Measurements from ENCODE around the gene PARP1. TPM values are rescaled to one million over a fixed set of nuclear protein-coding genes. Genes with fewer than 3 reads are reported as not detected.
A peak's percentile ranks its signal among the peaks of the same experiment; 100 is the strongest.

The PARP1 gene
- total and polyA plus RNA-seq, 2 donors (not counting 1 experiment from before 2014, with no cell fraction given): 61.7 to 78.4 TPM

GRCh38 chr1:226404063-226404903, 3.6 kb downstream of the PARP1 start:
- Histone ChIP-seq H3K79me2 (ENCODE audit: control insufficient read depth, insufficient read depth, low read length) (peaks cover 54% of the 10 kb centered on the region), H3K4me2 (ENCODE audit: extremely low read depth, insufficient read depth, low read length) (no peak overlapping the region), H3K27ac (ENCODE audit: insufficient read depth, low read length) (no peak overlapping the region), H3K9ac (ENCODE audit: insufficient read depth, low read length) (no peak overlapping the region), H3K36me3 (ENCODE audit: control insufficient read depth, insufficient read depth, low read length) (peaks cover 5% of the 10 kb centered on the region), H4K20me1 (ENCODE audit: control insufficient read depth, extremely low read depth, insufficient read depth, low read length) (peaks cover 2% of the 10 kb centered on the region), H3K4me1 (ENCODE audit: control insufficient read depth, extremely low read depth, insufficient read depth, low read length) (peaks cover 14% of the 10 kb centered on the region), H3K4me3 (replicated peaks in 1 of 4; ENCODE audit: control extremely low read depth in 1 of 4, insufficient read depth in 1 of 4, low read depth in 3 of 4, low read length in 4 of 4) (no peak overlapping the region), H2AFZ (ENCODE audit: low read length) (no peak overlapping the region), H3K27me3 (ENCODE audit: control insufficient read depth, insufficient read depth, low read length) (no peaks in the 10 kb centered on the region), H3K9me3 (ENCODE audit: control insufficient read depth, insufficient read depth, low read depth, low read length) (no peaks in the 10 kb centered on the region)
- no peak for TF ChIP-seq CTCF (conservative IDR thresholded peaks at IDR 0.05 in 1 of 2, IDR thresholded peaks at IDR 0.05 in 1 of 2; ENCODE audit: low read depth in 1 of 2, low read length in 2 of 2)
- no peak for TF ChIP-seq EZH2 (IDR thresholded peaks at IDR 0.05; ENCODE audit: low read length, missing control alignments)
- DNase-seq (ENCODE audit: low read depth in 2 of 2): peak; percentile 28 to 36

- Histone ChIP-seq H3K4me1 (ENCODE audit: control insufficient read depth, extremely low read depth, insufficient read depth, low read length) (peaks cover 14% of the 10 kb centered on the region), H3K9ac (ENCODE audit: insufficient read depth, low read length) (no peak overlapping the region), H3K36me3 (ENCODE audit: control insufficient read depth, insufficient read depth, low read length) (peaks cover 5% of the 10 kb centered on the region), H3K27ac (ENCODE audit: insufficient read depth, low read length) (no peak overlapping the region), H3K9me3 (ENCODE audit: control insufficient read depth, insufficient read depth, low read depth, low read length) (no peaks in the 10 kb centered on the region), H3K4me3 (replicated peaks in 1 of 4; ENCODE audit: control extremely low read depth in 1 of 4, insufficient read depth in 1 of 4, low read depth in 3 of 4, low read length in 4 of 4) (no peak overlapping the region), H3K27me3 (ENCODE audit: control insufficient read depth, insufficient read depth, low read length) (no peaks in the 10 kb centered on the region), H3K4me2 (ENCODE audit: extremely low read depth, insufficient read depth, low read length) (no peak overlapping the region), H4K20me1 (ENCODE audit: control insufficient read depth, extremely low read depth, insufficient read depth, low read length) (peaks cover 2% of the 10 kb centered on the region), H3K79me2 (ENCODE audit: control insufficient read depth, insufficient read depth, low read length) (peaks cover 54% of the 10 kb centered on the region), H2AFZ (ENCODE audit: low read length) (no peak overlapping the region)
- TF ChIP-seq EZH2 (IDR thresholded peaks at IDR 0.05; ENCODE audit: low read length, missing control alignments) (no peak), CTCF (conservative IDR thresholded peaks at IDR 0.05 in 1 of 2, IDR thresholded peaks at IDR 0.05 in 1 of 2; ENCODE audit: low read depth in 1 of 2, low read length in 2 of 2) (peak; percentile 25 to 43)
- peak in 1 of 2 donors; percentile 23 for DNase-seq (ENCODE audit: low read depth in 2 of 2)
Measured at GRCh38 chr1:226403201-226404034, 4.5 kb downstream of the PARP1 start.

GRCh38 chr1:226402739-226403165, 5.1 kb downstream of the PARP1 start:
- TF ChIP-seq EZH2 (IDR thresholded peaks at IDR 0.05; ENCODE audit: low read length, missing control alignments) (no peak), CTCF (conservative IDR thresholded peaks at IDR 0.05 in 1 of 2, IDR thresholded peaks at IDR 0.05 in 1 of 2; ENCODE audit: low read depth in 1 of 2, low read length in 2 of 2) (no peak)
- Histone ChIP-seq H3K4me1 (ENCODE audit: control insufficient read depth, extremely low read depth, insufficient read depth, low read length) (peaks cover 14% of the 10 kb centered on the region), H3K4me2 (ENCODE audit: extremely low read depth, insufficient read depth, low read length) (no peak overlapping the region), H3K27ac (ENCODE audit: insufficient read depth, low read length) (no peak overlapping the region), H3K27me3 (ENCODE audit: control insufficient read depth, insufficient read depth, low read length) (no peaks in the 10 kb centered on the region), H3K36me3 (ENCODE audit: control insufficient read depth, insufficient read depth, low read length) (peaks cover 5% of the 10 kb centered on the region), H3K9ac (ENCODE audit: insufficient read depth, low read length) (no peak overlapping the region), H3K4me3 (replicated peaks in 1 of 4; ENCODE audit: control extremely low read depth in 1 of 4, insufficient read depth in 1 of 4, low read depth in 3 of 4, low read length in 4 of 4) (no peak overlapping the region), H3K9me3 (ENCODE audit: control insufficient read depth, insufficient read depth, low read depth, low read length) (no peaks in the 10 kb centered on the region), H4K20me1 (ENCODE audit: control insufficient read depth, extremely low read depth, insufficient read depth, low read length) (peaks cover 2% of the 10 kb centered on the region), H3K79me2 (ENCODE audit: control insufficient read depth, insufficient read depth, low read length) (peaks cover 54% of the 10 kb centered on the region), H2AFZ (ENCODE audit: low read length) (no peak overlapping the region)
- no peak for DNase-seq (ENCODE audit: low read depth in 2 of 2)

All from fibroblast of lung (primary cell).